ENCODE data around the gene HDAC10. TPM values are rescaled to one million over a fixed set of nuclear protein-coding genes. Genes with fewer than 3 reads are reported as not detected.
A peak's percentile ranks its signal among the peaks of the same experiment; 100 is the strongest.

Gene HDAC10
- total RNA-seq, 5 donors from 2014 or later (not counting 1 experiment from before 2014, with no cell fraction given) = 101 to 152 (median 128) TPM

- Mint-ChIP-seq H3K9me3 (no peaks in the 10 kb centered on the region), H3K27ac (peak within 1 kb of the TSS; percentile 27 to 58), H3K36me3 (peaks cover 16% of the 10 kb centered on the region), H3K4me3 (peak within 1 kb of the TSS; percentile 80 to 84 (median 82)), H3K27me3 (no peaks in the 10 kb centered on the region), H3K4me1 (peaks cover 29 to 37% (median 35%) of the 10 kb centered on the region in 3 donors)
- Histone ChIP-seq H3K4me3 (ENCODE audit: control insufficient read depth in 1 of 2, extremely low read depth in 1 of 2, low read length in 1 of 2) (peak within 1 kb of the TSS; percentile 56 to 71), H3K4me1 (ENCODE audit: control insufficient read depth in 1 of 2, extremely low read depth in 1 of 2, insufficient read depth in 2 of 2, low read length in 2 of 2) (peaks cover 4 to 23% of the 10 kb centered on the region in 2 experiments), H3K27ac (ENCODE audit: low read length) (no peak within 1 kb of the TSS), H3K36me3 (ENCODE audit: control insufficient read depth in 2 of 2, extremely low read depth in 1 of 2, insufficient read depth in 1 of 2, low read length in 1 of 2) (peaks cover 0 to 18% of the 10 kb centered on the region in 2 donors), H3K27me3 (replicated peaks in 1 of 2; ENCODE audit: control insufficient read depth in 2 of 2, extremely low read depth in 1 of 2, insufficient read depth in 2 of 2, low read length in 1 of 2) (no peaks in the 10 kb centered on the region), H3K9me3 (no peaks in the 10 kb centered on the region)
- under 1% methylated on average over 103 of the region's 105 CpGs for WGBS (ENCODE audit: insufficient coverage)
- ChIA-PET CTCF (no interaction called here), POLR2A (no interaction called here)
- DNase-seq (peak; percentile 73 to 93 (median 83)), ATAC-seq (replicated peaks in 1 of 4) (peak; percentile 87 to 91 (median 90))
Measured at GRCh38 chr22:50200461-50201190, 50.4 kb downstream of the HDAC10 start, which contains the start of gene SELENOO. TSS of gene SELENOO (plus strand) at chr22:50201011. CDS start at chr22:50201037, 26 bp downstream.

DNA sequence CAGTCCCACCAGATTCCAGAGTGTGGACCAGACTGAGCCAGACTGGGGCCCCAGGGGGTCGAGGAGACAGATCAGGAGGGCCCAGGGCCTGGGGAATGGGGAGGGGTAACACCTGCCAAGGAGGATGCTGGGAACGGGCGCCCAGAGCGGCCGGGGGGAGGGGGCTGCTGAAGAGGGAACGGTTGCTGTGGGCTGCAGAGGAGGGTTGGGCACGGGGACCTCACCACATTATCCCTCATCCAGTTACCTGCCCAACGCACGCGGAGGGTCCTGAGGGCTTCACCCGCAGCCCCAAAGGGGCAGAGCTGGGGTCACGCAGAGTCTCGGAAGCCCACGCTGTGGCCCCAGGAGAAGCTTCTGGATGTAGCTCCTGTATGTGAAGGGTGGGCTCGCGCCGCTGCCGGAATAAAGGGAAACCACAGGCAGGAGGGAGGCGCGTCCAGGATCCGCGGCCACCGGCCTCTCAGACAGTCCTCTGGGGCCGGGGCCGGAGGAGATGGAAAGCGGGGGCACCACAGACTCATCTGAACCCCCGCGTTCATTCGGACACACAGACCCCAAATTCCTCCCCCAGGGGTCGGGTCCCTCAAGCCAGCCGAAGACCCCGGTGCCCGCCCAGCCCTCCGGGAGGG lies 51.1 kb downstream of the HDAC10 start:
- peaks cover 13% of the 10 kb centered on the region for H3K36me3 Mint-ChIP-seq
- peak in 1 of 35 experiments; percentile 28 for DNase-seq
- WGBS (ENCODE audit: insufficient coverage) = 9% methylated on average over 21 of the region's 34 CpGs
- H3K27me3 Mint-ChIP-seq = no peaks in the 10 kb centered on the region
- Histone ChIP-seq H3K27me3 (replicated peaks in 1 of 2; ENCODE audit: control insufficient read depth in 2 of 2, extremely low read depth in 1 of 2, insufficient read depth in 2 of 2, low read length in 1 of 2) (no peaks in the 10 kb centered on the region), H3K36me3 (ENCODE audit: control insufficient read depth in 2 of 2, extremely low read depth in 1 of 2, insufficient read depth in 1 of 2, low read length in 1 of 2) (peaks cover 3 to 23% of the 10 kb centered on the region in 2 donors), H3K4me1 (ENCODE audit: control insufficient read depth in 1 of 2, extremely low read depth in 1 of 2, insufficient read depth in 2 of 2, low read length in 2 of 2) (peaks cover 4 to 24% of the 10 kb centered on the region in 2 experiments), H3K27ac (ENCODE audit: low read length) (no peak overlapping the region), H3K9me3 (no peaks in the 10 kb centered on the region), H3K4me3 (ENCODE audit: control insufficient read depth in 1 of 2, extremely low read depth in 1 of 2, low read length in 1 of 2) (peak overlapping the region; percentile 56 to 71)
- peak in 2 of 4 experiments; percentile 1 for ATAC-seq (replicated peaks in 1 of 4)
- peaks cover 24 to 33% (median 33%) of the 10 kb centered on the region in 3 donors for H3K4me1 Mint-ChIP-seq
- POLR2A ChIA-PET = no interaction called here
- no peaks in the 10 kb centered on the region for H3K9me3 Mint-ChIP-seq
- H3K4me3 Mint-ChIP-seq = peak overlapping the region; percentile 62 to 77 (median 74)
- CTCF ChIA-PET = no interaction called here
- H3K27ac Mint-ChIP-seq = peak overlapping the region; percentile 43 to 52

- H3K4me3 ChIP-seq (ENCODE audit: control insufficient read depth in 1 of 2, extremely low read depth in 1 of 2, low read length in 1 of 2) = no peak overlapping the region
- peak overlapping the region; percentile 62 to 77 (median 74) for H3K4me3 Mint-ChIP-seq
- peaks cover 4 to 31% of the 10 kb centered on the region in 2 experiments for H3K4me1 ChIP-seq (ENCODE audit: control insufficient read depth in 1 of 2, extremely low read depth in 1 of 2, insufficient read depth in 2 of 2, low read length in 2 of 2)
- H3K27ac Mint-ChIP-seq = peak overlapping the region; percentile 43 to 52
- no peak overlapping the region for H3K27ac ChIP-seq (ENCODE audit: low read length)
- peaks cover 20 to 31% (median 28%) of the 10 kb centered on the region in 3 donors for H3K4me1 Mint-ChIP-seq
- no peaks in the 10 kb centered on the region for H3K9me3 ChIP-seq
- no peak for DNase-seq
- no peaks in the 10 kb centered on the region for H3K27me3 ChIP-seq (replicated peaks in 1 of 2; ENCODE audit: control insufficient read depth in 2 of 2, extremely low read depth in 1 of 2, insufficient read depth in 2 of 2, low read length in 1 of 2)
- H3K36me3 Mint-ChIP-seq = peaks cover 8% of the 10 kb centered on the region
- 92% methylated on average over 13 of the region's 18 CpGs for WGBS (ENCODE audit: insufficient coverage)
- no peaks in the 10 kb centered on the region for H3K27me3 Mint-ChIP-seq
- ChIA-PET POLR2A (no interaction called here), CTCF (no interaction called here)
- no peak for ATAC-seq (replicated peaks in 1 of 4)
- no peaks in the 10 kb centered on the region for H3K9me3 Mint-ChIP-seq
- H3K36me3 ChIP-seq (ENCODE audit: control insufficient read depth in 2 of 2, extremely low read depth in 1 of 2, insufficient read depth in 1 of 2, low read length in 1 of 2) = peaks cover 6 to 30% of the 10 kb centered on the region in 2 donors
Measured at GRCh38 chr22:50199251-50199721, 51.8 kb downstream of the HDAC10 start.

DNA sequence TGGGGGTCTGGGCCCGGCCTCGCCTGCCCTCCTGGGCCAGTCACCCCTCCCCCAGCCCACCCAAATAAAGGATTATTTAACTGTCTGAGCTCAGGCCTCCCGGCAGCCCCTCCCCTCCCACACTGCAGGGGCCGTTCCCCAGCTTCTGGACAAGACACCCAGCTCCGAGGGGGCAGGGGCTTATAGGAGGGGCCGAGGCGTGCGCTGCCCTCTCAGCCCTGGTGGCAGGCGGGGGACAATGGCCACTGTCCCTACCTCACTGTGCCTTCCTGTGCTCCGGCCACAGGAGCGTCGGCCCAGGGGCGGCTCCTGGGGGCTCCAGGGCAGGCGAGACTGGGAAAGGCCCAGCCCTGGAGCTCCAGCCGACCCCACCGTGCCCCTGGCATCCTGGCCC lies 52.4 kb downstream of the HDAC10 start:
- Histone ChIP-seq H3K9me3 (no peaks in the 10 kb centered on the region), H3K4me3 (ENCODE audit: control insufficient read depth in 1 of 2, extremely low read depth in 1 of 2, low read length in 1 of 2) (no peak overlapping the region), H3K4me1 (ENCODE audit: control insufficient read depth in 1 of 2, extremely low read depth in 1 of 2, insufficient read depth in 2 of 2, low read length in 2 of 2) (peaks cover 4 to 38% of the 10 kb centered on the region in 2 experiments), H3K27me3 (replicated peaks in 1 of 2; ENCODE audit: control insufficient read depth in 2 of 2, extremely low read depth in 1 of 2, insufficient read depth in 2 of 2, low read length in 1 of 2) (no peaks in the 10 kb centered on the region), H3K36me3 (ENCODE audit: control insufficient read depth in 2 of 2, extremely low read depth in 1 of 2, insufficient read depth in 1 of 2, low read length in 1 of 2) (peaks cover 10 to 36% of the 10 kb centered on the region in 2 donors), H3K27ac (ENCODE audit: low read length) (no peak overlapping the region)
- H3K4me3 Mint-ChIP-seq = peak overlapping the region in 1 of 3 donors; percentile 77
- ChIA-PET POLR2A (interaction anchor here in 1 of 2 donors (0.6 kb wide), 1 partner anchor 272 kb away, joined by 5 read pairs; no protein-coding TSS in a partner anchor), CTCF (interaction anchor here in 1 of 2 donors (0.5 kb wide), 1 partner anchor 54 kb away, joined by 3 read pairs; no protein-coding TSS in a partner anchor)
- H3K27ac Mint-ChIP-seq = no peak overlapping the region
- peaks cover 20 to 27% (median 23%) of the 10 kb centered on the region in 3 donors for H3K4me1 Mint-ChIP-seq
- 96% methylated on average over 8 of the region's 16 CpGs for WGBS (ENCODE audit: insufficient coverage)
- peaks cover 5% of the 10 kb centered on the region for H3K36me3 Mint-ChIP-seq
- no peaks in the 10 kb centered on the region for H3K9me3 Mint-ChIP-seq
- no peak for DNase-seq
- no peaks in the 10 kb centered on the region for H3K27me3 Mint-ChIP-seq
- ATAC-seq (replicated peaks in 1 of 4) = no peak

GRCh38 chr22:50197856-50198623 lies 53.0 kb downstream of the HDAC10 start:
- Histone ChIP-seq H3K27me3 (replicated peaks in 1 of 2; ENCODE audit: control insufficient read depth in 2 of 2, extremely low read depth in 1 of 2, insufficient read depth in 2 of 2, low read length in 1 of 2) (no peaks in the 10 kb centered on the region), H3K4me3 (ENCODE audit: control insufficient read depth in 1 of 2, extremely low read depth in 1 of 2, low read length in 1 of 2) (no peak overlapping the region), H3K36me3 (ENCODE audit: control insufficient read depth in 2 of 2, extremely low read depth in 1 of 2, insufficient read depth in 1 of 2, low read length in 1 of 2) (peaks cover 10 to 39% of the 10 kb centered on the region in 2 donors), H3K9me3 (no peaks in the 10 kb centered on the region), H3K4me1 (ENCODE audit: control insufficient read depth in 1 of 2, extremely low read depth in 1 of 2, insufficient read depth in 2 of 2, low read length in 2 of 2) (peaks cover 5 to 44% of the 10 kb centered on the region in 2 experiments), H3K27ac (ENCODE audit: low read length) (no peak overlapping the region)
- POLR2A ChIA-PET = interaction anchor here in 1 of 2 donors (0.6 kb wide), 1 partner anchor 273 kb away, joined by 5 read pairs; no protein-coding TSS in a partner anchor
- Mint-ChIP-seq H3K27me3 (no peaks in the 10 kb centered on the region), H3K9me3 (no peaks in the 10 kb centered on the region), H3K4me3 (peak overlapping the region in 1 of 3 donors; percentile 39), H3K4me1 (peaks cover 17 to 22% (median 19%) of the 10 kb centered on the region in 3 donors), H3K27ac (no peak overlapping the region), H3K36me3 (no peaks in the 10 kb centered on the region)
- DNase-seq (no peak), ATAC-seq (replicated peaks in 1 of 4) (no peak)
- WGBS (ENCODE audit: insufficient coverage) = 93% methylated on average over 56 of the region's 61 CpGs
- CTCF ChIA-PET = interaction anchor here in 1 of 2 donors (0.5 kb wide), 1 partner anchor 55 kb away, joined by 3 read pairs; no protein-coding TSS in a partner anchor
